Measurements from ENCODE around the gene KIFC3. TPM values are rescaled to one million over a fixed set of nuclear protein-coding genes. Genes with fewer than 3 reads are reported as not detected.

The KIFC3 gene
- total RNA-seq, 2 donors from 2014 or later: 3.8 to 5.7 TPM

GRCh38 chr16:57774705-57775285 lies 27.5 kb downstream of the KIFC3 start:
- Histone ChIP-seq H3K9me3 (no peaks in the 10 kb centered on the region), H3K4me3 (no peak overlapping the region), H3K4me1 (no peaks in the 10 kb centered on the region), H3K9ac (ENCODE audit: low read depth in 2 of 2, low read length in 2 of 2) (no peak overlapping the region), H3K27me3 (no peaks in the 10 kb centered on the region), H3K36me3 (no peaks in the 10 kb centered on the region), H3K27ac (no peak overlapping the region)
- intact Hi-C loops (cut with DNase I): no loop called here
- TF ChIP-seq CTCF (IDR thresholded peaks at IDR 0.05): no peak
- DNase-seq: no peak

- Histone ChIP-seq H3K4me3 (no peak overlapping the region), H3K27ac (no peak overlapping the region), H3K9me3 (no peaks in the 10 kb centered on the region), H3K4me1 (no peaks in the 10 kb centered on the region), H3K36me3 (no peaks in the 10 kb centered on the region), H3K9ac (ENCODE audit: low read depth in 2 of 2, low read length in 2 of 2) (no peak overlapping the region), H3K27me3 (no peaks in the 10 kb centered on the region)
- TF ChIP-seq CTCF (IDR thresholded peaks at IDR 0.05): no peak
- no peak for DNase-seq
- intact Hi-C loops (cut with DNase I): no loop called here
Observed at GRCh38 chr16:57773655-57774295, 28.5 kb downstream of the KIFC3 start.

GRCh38 chr16:57773019-57773418 lies 29.3 kb downstream of the KIFC3 start:
- intact Hi-C loops (cut with DNase I): no loop called here
- no peak overlapping the region for H3K27ac ChIP-seq
- TF ChIP-seq CTCF (IDR thresholded peaks at IDR 0.05): no peak

GRCh38 chr16:57771141-57771785 lies 31.0 kb downstream of the KIFC3 start:
- H3K9ac ChIP-seq (ENCODE audit: low read depth in 2 of 2, low read length in 2 of 2): no peak overlapping the region
- H3K4me3 ChIP-seq: no peak overlapping the region
- H3K36me3 ChIP-seq: no peaks in the 10 kb centered on the region
- no peaks in the 10 kb centered on the region for H3K27me3 ChIP-seq
- no peaks in the 10 kb centered on the region for H3K4me1 ChIP-seq
- no peak overlapping the region for H3K27ac ChIP-seq
- intact Hi-C loops (cut with DNase I): no loop called here
- TF ChIP-seq CTCF (IDR thresholded peaks at IDR 0.05): no peak
- DNase-seq: no peak
- no peaks in the 10 kb centered on the region for H3K9me3 ChIP-seq

More at GRCh38 chr16:57773019-57773418, 29.3 kb downstream of the KIFC3 start:
- Histone ChIP-seq H3K4me1 (no peaks in the 10 kb centered on the region), H3K9ac (ENCODE audit: low read depth in 2 of 2, low read length in 2 of 2) (no peak overlapping the region), H3K27me3 (no peaks in the 10 kb centered on the region), H3K4me3 (no peak overlapping the region), H3K9me3 (no peaks in the 10 kb centered on the region), H3K36me3 (no peaks in the 10 kb centered on the region)
- no peak for DNase-seq

GRCh38 chr16:57770361-57770760 lies 31.9 kb downstream of the KIFC3 start:
- Histone ChIP-seq H3K4me1 (no peaks in the 10 kb centered on the region), H3K27ac (no peak overlapping the region), H3K9ac (ENCODE audit: low read depth in 2 of 2, low read length in 2 of 2) (no peak overlapping the region), H3K27me3 (no peaks in the 10 kb centered on the region), H3K4me3 (no peak overlapping the region), H3K9me3 (no peaks in the 10 kb centered on the region), H3K36me3 (no peaks in the 10 kb centered on the region)
- intact Hi-C loops (cut with DNase I): no loop called here
- TF ChIP-seq CTCF (IDR thresholded peaks at IDR 0.05): no peak
- no peak for DNase-seq

Data from colonic mucosa (tissue), 4 donors.